AG04450 (cell line): ENCODE measurements around the gene ARL5A. TPM values are rescaled to one million over a fixed set of nuclear protein-coding genes. Genes with fewer than 3 reads are reported as not detected.

Source experiments
- CTCF ChIA-PET: fragments of 300-600, 350-600 bp; formaldehyde crosslinking; extraction: SDS; loops from one replicate; lab custom pipeline; 2022; ENCODE audit warnings: antibody characterized with exemption, inconsistent platforms; lab: Charles Lee
- POLR2A ChIA-PET: fragments of 350-600 bp; formaldehyde crosslinking; extraction: SDS; loops from one replicate; lab custom pipeline; 2021; ENCODE audit warnings: antibody characterized with exemption, inconsistent platforms; lab: Yijun Ruan, JAX
- DNase-seq: peaks from one replicate; pipeline ENCODE4 v3.0.0-alpha.2; 2011; ENCODE audit warnings: low read depth, low spot score
- H3K27ac ChIP-seq: one replicate; pipeline ENCODE4 v1.5.1; 2012; ENCODE audit warnings: low read depth, low read length, control low read depth
- H3K27me3 ChIP-seq: one replicate; pipeline ENCODE4 v1.6.0; 2012; ENCODE audit warnings: low read length; ENCODE audit not compliant: control insufficient read depth, insufficient read depth
- H3K4me3 ChIP-seq: 2 replicates; pipeline ENCODE4 v1.5.1; 2011; ENCODE audit warnings: mild to moderate bottlenecking, low read depth, low read length, control low read depth
- H3K9me3 ChIP-seq: 2 replicates; pipeline ENCODE4 v1.5.1; 2012; ENCODE audit warnings: low read length; ENCODE audit not compliant: control insufficient read depth, insufficient read depth
- CTCF ChIP-seq: IDR thresholded peaks from 2 replicates; pipeline ENCODE4 v1.5.1; 2011; ENCODE audit warnings: low read depth, low read length, control low read depth, inconsistent platforms
- polyA plus RNA-seq: library from polyadenylated mRNA; depleted of rRNA; stranded (reverse); fragments of >200 nt; gene quantifications from 2 replicates; pipeline ENCODE4 v1.2.3, GENCODE V29; 2011; rRNA removed

Gene ARL5A
- polyA plus RNA-seq, 1 experiment, result 24.9 TPM

GRCh38 chr2:151753540-151753939 lies 74.7 kb downstream of the ARL5A start:
- no peaks in the 10 kb centered on the region for H3K9me3 ChIP-seq
- no peak for DNase-seq
- H3K27ac ChIP-seq, result no peak overlapping the region
- no peak for TF ChIP-seq CTCF
- ChIA-PET POLR2A (no interaction called here), CTCF (no interaction called here)
- peaks cover 3% of the 10 kb centered on the region for H3K27me3 ChIP-seq
- H3K4me3 ChIP-seq, result no peak overlapping the region

Other genes starting within 250 kb of the ARL5A start
- gene NEB, start 93.9 kb downstream of the ARL5A start, polyA plus RNA-seq, result 0.06 and 0.14 TPM in 2 replicates